ENCODE results near the gene LRFN2.

LRFN2 gene

GRCh38 chr6:40500227-40500626 is 86.9 kb downstream of the LRFN2 start:
- no peak for DNase-seq (ENCODE audit: low spot score)
- TF ChIP-seq CTCF (IDR thresholded peaks at IDR 0.05; ENCODE audit: borderline replicate concordance, control extremely low read depth, extremely low read depth, insufficient read depth, missing control alignments): no peak
- in situ Hi-C loops (cut with MboI; ENCODE audit: low sequenced_read_pairs, unreplicated experiment): no loop called here

- in situ Hi-C loops (cut with MboI; ENCODE audit: low sequenced_read_pairs, unreplicated experiment): no loop called here
- no peak for TF ChIP-seq CTCF (IDR thresholded peaks at IDR 0.05; ENCODE audit: borderline replicate concordance, control extremely low read depth, extremely low read depth, insufficient read depth, missing control alignments)
- DNase-seq (ENCODE audit: low spot score): no peak
These were observed 87.9 kb downstream of the LRFN2 start for GRCh38 chr6:40499215-40499614.

- in situ Hi-C loops (cut with MboI; ENCODE audit: low sequenced_read_pairs, unreplicated experiment): no loop called here
- no peak for TF ChIP-seq CTCF (IDR thresholded peaks at IDR 0.05; ENCODE audit: borderline replicate concordance, control extremely low read depth, extremely low read depth, insufficient read depth, missing control alignments)
These were observed 89.0 kb downstream of the LRFN2 start for GRCh38 chr6:40498148-40498547.

GRCh38 chr6:40492187-40492586 is 95.0 kb downstream of the LRFN2 start:
- DNase-seq (ENCODE audit: low spot score): no peak
- no peak for TF ChIP-seq CTCF (IDR thresholded peaks at IDR 0.05; ENCODE audit: borderline replicate concordance, control extremely low read depth, extremely low read depth, insufficient read depth, missing control alignments)
- in situ Hi-C loops (cut with MboI; ENCODE audit: low sequenced_read_pairs, unreplicated experiment): no loop called here

More at GRCh38 chr6:40498148-40498547, 89.0 kb downstream of the LRFN2 start:
- no peak for DNase-seq (ENCODE audit: low spot score)

GRCh38 chr6:40490508-40490907 is 96.7 kb downstream of the LRFN2 start:
- in situ Hi-C loops (cut with MboI; ENCODE audit: low sequenced_read_pairs, unreplicated experiment): no loop called here
- TF ChIP-seq CTCF (IDR thresholded peaks at IDR 0.05; ENCODE audit: borderline replicate concordance, control extremely low read depth, extremely low read depth, insufficient read depth, missing control alignments): no peak
- DNase-seq (ENCODE audit: low spot score): no peak

GRCh38 chr6:40489798-40490197 is 97.4 kb downstream of the LRFN2 start:
- TF ChIP-seq CTCF (IDR thresholded peaks at IDR 0.05; ENCODE audit: borderline replicate concordance, control extremely low read depth, extremely low read depth, insufficient read depth, missing control alignments): no peak
- in situ Hi-C loops (cut with MboI; ENCODE audit: low sequenced_read_pairs, unreplicated experiment): no loop called here
- DNase-seq (ENCODE audit: low spot score): no peak

GRCh38 chr6:40486576-40486975 is 100.6 kb downstream of the LRFN2 start:
- no peak for TF ChIP-seq CTCF (IDR thresholded peaks at IDR 0.05; ENCODE audit: borderline replicate concordance, control extremely low read depth, extremely low read depth, insufficient read depth, missing control alignments)
- DNase-seq (ENCODE audit: low spot score): no peak
- in situ Hi-C loops (cut with MboI; ENCODE audit: low sequenced_read_pairs, unreplicated experiment): no loop called here
